ENCODE results near the gene SPRED1.

The SPRED1 gene

GRCh38 chr15:38243278-38244055 lies 9.2 kb upstream of the SPRED1 start:
- Histone ChIP-seq H3K4me1 (ENCODE audit: control insufficient read depth, insufficient read depth, low read length) (no peaks in the 10 kb centered on the region), H3K36me3 (ENCODE audit: control insufficient read depth, insufficient read depth, low read length) (no peaks in the 10 kb centered on the region), H3K27me3 (ENCODE audit: control insufficient read depth, insufficient read depth, low read length) (no peaks in the 10 kb centered on the region), H3K9ac (ENCODE audit: low read length) (no peak overlapping the region), H3K27ac (ENCODE audit: low read depth, low read length) (no peak overlapping the region), H3K4me3 (ENCODE audit: low read length) (no peak overlapping the region)

GRCh38 chr15:38247336-38247735 lies 5.3 kb upstream of the SPRED1 start:
- no peaks in the 10 kb centered on the region for H3K4me1 ChIP-seq (ENCODE audit: control insufficient read depth, insufficient read depth, low read length)

GRCh38 chr15:38253351-38253781 lies 730 bp downstream of the SPRED1 start:
- Histone ChIP-seq H3K4me1 (ENCODE audit: control insufficient read depth, insufficient read depth, low read length) (peaks cover 6% of the 10 kb centered on the region), H3K27me3 (ENCODE audit: control insufficient read depth, insufficient read depth, low read length) (no peaks in the 10 kb centered on the region)

More at GRCh38 chr15:38247336-38247735, 5.3 kb upstream of the SPRED1 start:
- no peak overlapping the region for H3K9ac ChIP-seq (ENCODE audit: low read length)
- H3K27ac ChIP-seq (ENCODE audit: low read depth, low read length), result no peak overlapping the region
- H3K27me3 ChIP-seq (ENCODE audit: control insufficient read depth, insufficient read depth, low read length), result no peaks in the 10 kb centered on the region
- H3K4me3 ChIP-seq (ENCODE audit: low read length), result no peak overlapping the region
- H3K36me3 ChIP-seq (ENCODE audit: control insufficient read depth, insufficient read depth, low read length), result no peaks in the 10 kb centered on the region

GRCh38 chr15:38254051-38254883 lies 1.6 kb downstream of the SPRED1 start:
- Histone ChIP-seq H3K27ac (ENCODE audit: low read depth, low read length) (peak overlapping the region; percentile 47), H3K36me3 (ENCODE audit: control insufficient read depth, insufficient read depth, low read length) (no peaks in the 10 kb centered on the region), H3K4me1 (ENCODE audit: control insufficient read depth, insufficient read depth, low read length) (peaks cover 6% of the 10 kb centered on the region), H3K9ac (ENCODE audit: low read length) (no peak overlapping the region), H3K27me3 (ENCODE audit: control insufficient read depth, insufficient read depth, low read length) (no peaks in the 10 kb centered on the region), H3K4me3 (ENCODE audit: low read length) (peak overlapping the region; percentile 84)

More at GRCh38 chr15:38253351-38253781, 730 bp downstream of the SPRED1 start:
- peak overlapping the region; percentile 27 for H3K9ac ChIP-seq (ENCODE audit: low read length)
- H3K27ac ChIP-seq (ENCODE audit: low read depth, low read length), result peak overlapping the region; percentile 96
- H3K36me3 ChIP-seq (ENCODE audit: control insufficient read depth, insufficient read depth, low read length), result no peaks in the 10 kb centered on the region
- H3K4me3 ChIP-seq (ENCODE audit: low read length), result peak overlapping the region; percentile 84

- H3K4me1 ChIP-seq (ENCODE audit: control insufficient read depth, insufficient read depth, low read length), result peaks cover 6% of the 10 kb centered on the region
- no peak overlapping the region for H3K4me3 ChIP-seq (ENCODE audit: low read length)
- no peak overlapping the region for H3K9ac ChIP-seq (ENCODE audit: low read length)
- no peaks in the 10 kb centered on the region for H3K27me3 ChIP-seq (ENCODE audit: control insufficient read depth, insufficient read depth, low read length)
- no peak overlapping the region for H3K27ac ChIP-seq (ENCODE audit: low read depth, low read length)
- H3K36me3 ChIP-seq (ENCODE audit: control insufficient read depth, insufficient read depth, low read length), result no peaks in the 10 kb centered on the region
Measured at GRCh38 chr15:38255690-38256089, 3.1 kb downstream of the SPRED1 start.

- H3K4me1 ChIP-seq (ENCODE audit: control insufficient read depth, insufficient read depth, low read length), result peaks cover 6% of the 10 kb centered on the region
- no peaks in the 10 kb centered on the region for H3K36me3 ChIP-seq (ENCODE audit: control insufficient read depth, insufficient read depth, low read length)
- no peaks in the 10 kb centered on the region for H3K27me3 ChIP-seq (ENCODE audit: control insufficient read depth, insufficient read depth, low read length)
- no peak overlapping the region for H3K9ac ChIP-seq (ENCODE audit: low read length)
- H3K4me3 ChIP-seq (ENCODE audit: low read length), result no peak overlapping the region
- H3K27ac ChIP-seq (ENCODE audit: low read depth, low read length), result no peak overlapping the region
Measured at GRCh38 chr15:38257676-38258075, 5.0 kb downstream of the SPRED1 start.

GRCh38 chr15:38259134-38259533 lies 6.5 kb downstream of the SPRED1 start:
- Histone ChIP-seq H3K27ac (ENCODE audit: low read depth, low read length) (no peak overlapping the region), H3K36me3 (ENCODE audit: control insufficient read depth, insufficient read depth, low read length) (no peaks in the 10 kb centered on the region), H3K4me1 (ENCODE audit: control insufficient read depth, insufficient read depth, low read length) (peaks cover 6% of the 10 kb centered on the region), H3K9ac (ENCODE audit: low read length) (no peak overlapping the region), H3K4me3 (ENCODE audit: low read length) (no peak overlapping the region), H3K27me3 (ENCODE audit: control insufficient read depth, insufficient read depth, low read length) (no peaks in the 10 kb centered on the region)

- H3K4me3 ChIP-seq (ENCODE audit: low read length), result no peak overlapping the region
- H3K27ac ChIP-seq (ENCODE audit: low read depth, low read length), result no peak overlapping the region
- no peaks in the 10 kb centered on the region for H3K27me3 ChIP-seq (ENCODE audit: control insufficient read depth, insufficient read depth, low read length)
- H3K4me1 ChIP-seq (ENCODE audit: control insufficient read depth, insufficient read depth, low read length), result peaks cover 3% of the 10 kb centered on the region
- H3K36me3 ChIP-seq (ENCODE audit: control insufficient read depth, insufficient read depth, low read length), result no peaks in the 10 kb centered on the region
- no peak overlapping the region for H3K9ac ChIP-seq (ENCODE audit: low read length)
Measured at GRCh38 chr15:38260077-38260476, 7.4 kb downstream of the SPRED1 start.

GRCh38 chr15:38263251-38263650 lies 10.6 kb downstream of the SPRED1 start:
- no peak overlapping the region for H3K9ac ChIP-seq (ENCODE audit: low read length)
- H3K4me3 ChIP-seq (ENCODE audit: low read length), result no peak overlapping the region
- H3K4me1 ChIP-seq (ENCODE audit: control insufficient read depth, insufficient read depth, low read length), result no peaks in the 10 kb centered on the region
- H3K27me3 ChIP-seq (ENCODE audit: control insufficient read depth, insufficient read depth, low read length), result no peaks in the 10 kb centered on the region
- no peaks in the 10 kb centered on the region for H3K36me3 ChIP-seq (ENCODE audit: control insufficient read depth, insufficient read depth, low read length)
- no peak overlapping the region for H3K27ac ChIP-seq (ENCODE audit: low read depth, low read length)

- Histone ChIP-seq H3K27ac (ENCODE audit: low read depth, low read length) (no peak overlapping the region), H3K4me1 (ENCODE audit: control insufficient read depth, insufficient read depth, low read length) (no peaks in the 10 kb centered on the region), H3K36me3 (ENCODE audit: control insufficient read depth, insufficient read depth, low read length) (no peaks in the 10 kb centered on the region)
Measured at GRCh38 chr15:38263996-38264395, 11.4 kb downstream of the SPRED1 start.

GRCh38 chr15:38266247-38266986 lies 13.8 kb downstream of the SPRED1 start:
- Histone ChIP-seq H3K36me3 (ENCODE audit: control insufficient read depth, insufficient read depth, low read length) (no peaks in the 10 kb centered on the region), H3K27me3 (ENCODE audit: control insufficient read depth, insufficient read depth, low read length) (no peaks in the 10 kb centered on the region), H3K9ac (ENCODE audit: low read length) (no peak overlapping the region), H3K27ac (ENCODE audit: low read depth, low read length) (no peak overlapping the region), H3K4me1 (ENCODE audit: control insufficient read depth, insufficient read depth, low read length) (no peaks in the 10 kb centered on the region), H3K4me3 (ENCODE audit: low read length) (no peak overlapping the region)

More at GRCh38 chr15:38263996-38264395, 11.4 kb downstream of the SPRED1 start:
- no peak overlapping the region for H3K9ac ChIP-seq (ENCODE audit: low read length)
- H3K27me3 ChIP-seq (ENCODE audit: control insufficient read depth, insufficient read depth, low read length), result no peaks in the 10 kb centered on the region
- no peak overlapping the region for H3K4me3 ChIP-seq (ENCODE audit: low read length)

GRCh38 chr15:38267421-38268022 lies 14.9 kb downstream of the SPRED1 start:
- Histone ChIP-seq H3K9ac (ENCODE audit: low read length) (no peak overlapping the region), H3K4me3 (ENCODE audit: low read length) (no peak overlapping the region), H3K27me3 (ENCODE audit: control insufficient read depth, insufficient read depth, low read length) (no peaks in the 10 kb centered on the region), H3K27ac (ENCODE audit: low read depth, low read length) (no peak overlapping the region), H3K4me1 (ENCODE audit: control insufficient read depth, insufficient read depth, low read length) (no peaks in the 10 kb centered on the region), H3K36me3 (ENCODE audit: control insufficient read depth, insufficient read depth, low read length) (no peaks in the 10 kb centered on the region)
